H9 (cell line): ENCODE results near the gene TRIM27. TPM values are rescaled to one million over a fixed set of nuclear protein-coding genes. Genes with fewer than 3 reads are reported as not detected.

Experiments
- DNase-seq: peaks from one replicate; pipeline ENCODE4 v3.0.0-alpha.2; 2017
- H2AFZ ChIP-seq: one replicate; pipeline ENCODE4 v1.6.1; 2013; ENCODE audit warnings: mild to moderate bottlenecking, low read length, control low read depth, moderate library complexity
- H2AK5ac ChIP-seq: 2 replicates; pipeline ENCODE4 v1.6.1; 2013; ENCODE audit warnings: low read length, control low read depth, mixed read lengths; ENCODE audit not compliant: insufficient read length
- H2BK120ac ChIP-seq: one replicate; pipeline ENCODE4 v1.6.1; 2013; ENCODE audit warnings: low read depth, mild to moderate bottlenecking, low read length, control low read depth, inconsistent platforms; ENCODE audit not compliant: poor library complexity, severe bottlenecking
- H2BK12ac ChIP-seq: 2 replicates; pipeline ENCODE4 v1.6.1; 2013; ENCODE audit warnings: low read length, control low read depth, mixed read lengths, low read depth; ENCODE audit not compliant: insufficient read length
- H2BK15ac ChIP-seq: 2 replicates; pipeline ENCODE4 v1.6.1; 2013; ENCODE audit warnings: low read depth, low read length, control low read depth
- H2BK20ac ChIP-seq: one replicate; pipeline ENCODE4 v1.6.1; 2013; ENCODE audit warnings: low read depth, mild to moderate bottlenecking, low read length, control low read depth, inconsistent platforms; ENCODE audit not compliant: poor library complexity, severe bottlenecking
- H2BK5ac ChIP-seq: 2 replicates; pipeline ENCODE4 v1.6.1; 2013; ENCODE audit warnings: low read length, control low read depth, mixed read lengths; ENCODE audit not compliant: insufficient read length
- H3K14ac ChIP-seq: 2 replicates; pipeline ENCODE4 v1.6.1; 2013; ENCODE audit warnings: low read length, control low read depth; ENCODE audit not compliant: insufficient read depth
- H3K18ac ChIP-seq: 2 replicates; pipeline ENCODE4 v1.6.1; 2013; ENCODE audit warnings: low read depth, mild to moderate bottlenecking, mixed read lengths, low read length, control low read depth; ENCODE audit not compliant: insufficient read length
- H3K23ac ChIP-seq: 2 replicates; pipeline ENCODE4 v1.6.1; 2013; ENCODE audit warnings: low read length, control low read depth, mixed read lengths, low read depth; ENCODE audit not compliant: insufficient read length
- H3K23me2 ChIP-seq: 2 replicates; pipeline ENCODE4 v1.6.1; 2013; ENCODE audit warnings: low read depth, mild to moderate bottlenecking, mixed read lengths, low read length, control low read depth; ENCODE audit not compliant: insufficient read length, poor library complexity, severe bottlenecking
- H3K27ac ChIP-seq: 2 replicates; pipeline ENCODE4 v1.5.1; 2013; ENCODE audit warnings: low read length, control low read depth, mixed read lengths, low read depth; ENCODE audit not compliant: insufficient read length
- H3K27me3 ChIP-seq: 2 replicates; pipeline ENCODE4 v1.6.1; 2013; ENCODE audit warnings: low read length, control low read depth, inconsistent platforms; ENCODE audit not compliant: insufficient read depth
- H3K4ac ChIP-seq: 2 replicates; pipeline ENCODE4 v1.6.1; 2013; ENCODE audit warnings: low read depth, mild to moderate bottlenecking, control low read depth, inconsistent platforms, low read length, moderate library complexity
- H3K4me1 ChIP-seq: 2 replicates; pipeline ENCODE4 v1.6.1; 2013; ENCODE audit warnings: low read length, control low read depth, inconsistent platforms; ENCODE audit not compliant: insufficient read depth
- H3K4me2 ChIP-seq: 2 replicates; pipeline ENCODE4 v1.6.1; 2013; ENCODE audit warnings: low read length, control low read depth, mixed read lengths; ENCODE audit not compliant: insufficient read length, insufficient read depth
- H3K56ac ChIP-seq: 2 replicates; pipeline ENCODE4 v1.6.1; 2013; ENCODE audit warnings: low read depth, mild to moderate bottlenecking, mixed read lengths, low read length, control low read depth; ENCODE audit not compliant: insufficient read length
- H3K79me1 ChIP-seq: 2 replicates; pipeline ENCODE4 v1.6.1; 2013; ENCODE audit warnings: low read depth, mild to moderate bottlenecking, moderate library complexity, low read length, control low read depth, inconsistent platforms; ENCODE audit not compliant: insufficient read depth, poor library complexity, severe bottlenecking
- H3K79me2 ChIP-seq: 2 replicates; pipeline ENCODE4 v1.6.1; 2013; ENCODE audit warnings: low read length, control low read depth, inconsistent platforms; ENCODE audit not compliant: insufficient read depth
- H3K9ac ChIP-seq: 2 replicates; pipeline ENCODE4 v1.6.1; 2013; ENCODE audit warnings: low read length, control low read depth, mixed read lengths; ENCODE audit not compliant: insufficient read length; ENCODE audit errors: extremely low read depth
- H3K9me3 ChIP-seq: one replicate; pipeline ENCODE4 v1.6.1; 2013; ENCODE audit warnings: low read depth, low read length, inconsistent platforms; ENCODE audit not compliant: control insufficient read depth
- H3T11ph ChIP-seq: one replicate; pipeline ENCODE4 v1.6.1; 2013; ENCODE audit warnings: mild to moderate bottlenecking, low read length, control low read depth, inconsistent platforms
- H4K20me1 ChIP-seq: one replicate; pipeline ENCODE4 v1.6.1; 2013; ENCODE audit not compliant: control insufficient read depth, insufficient read length, insufficient read depth
- H4K5ac ChIP-seq: 2 replicates; pipeline ENCODE4 v1.6.1; 2013; ENCODE audit warnings: low read depth, mild to moderate bottlenecking, mixed read lengths, low read length, control low read depth; ENCODE audit not compliant: insufficient read length
- H4K8ac ChIP-seq: replicated peaks from 2 replicates; pipeline ENCODE4 v1.6.1; 2013; ENCODE audit warnings: low read length, control low read depth, mixed read lengths, low read depth; ENCODE audit not compliant: insufficient read length
- H4K91ac ChIP-seq: 2 replicates; pipeline ENCODE4 v1.6.1; 2013; ENCODE audit warnings: low read depth, mild to moderate bottlenecking, moderate library complexity, mixed read lengths, low read length, control low read depth; ENCODE audit not compliant: insufficient read length
- H3K27ac Mint-ChIP-seq, 3 experiments: 2 replicates in 2 of 3; 3 replicates in 1 of 3; pipeline ENCODE4 v1.8.0; 2020 to 2021; ENCODE audit warnings: mixed read lengths in 3 of 3, mild to moderate bottlenecking in 1 of 3, moderate library complexity in 1 of 3
- H3K27me3 Mint-ChIP-seq: 2 replicates; pipeline ENCODE4 v1.8.0; 2021; ENCODE audit warnings: low read depth, mild to moderate bottlenecking, moderate library complexity, mixed read lengths
- H3K36me3 Mint-ChIP-seq, 3 experiments: 2 replicates in 2 of 3; 3 replicates in 1 of 3; pipeline ENCODE4 v1.8.0; 2020 to 2021; ENCODE audit warnings: low read depth in 3 of 3, mixed read lengths in 3 of 3; ENCODE audit not compliant: insufficient read depth in 1 of 3
- H3K4me1 Mint-ChIP-seq, 2 experiments: 2 replicates each; pipeline ENCODE4 v1.8.0; 2020; ENCODE audit warnings: mixed read lengths in 2 of 2
- H3K4me3 Mint-ChIP-seq, 2 experiments: 2 replicates in 1 of 2; 3 replicates in 1 of 2; pipeline ENCODE4 v1.8.0; 2020 to 2021; ENCODE audit warnings: mild to moderate bottlenecking in 2 of 2, mixed read lengths in 2 of 2, moderate library complexity in 1 of 2
- H3K9me3 Mint-ChIP-seq, 2 experiments: 2 replicates in 1 of 2; 3 replicates in 1 of 2; pipeline ENCODE4 v1.8.0; 2020; ENCODE audit warnings: mild to moderate bottlenecking in 2 of 2, mixed read lengths in 2 of 2, moderate library complexity in 1 of 2
- WGBS: extraction: QIAGEN DNeasy Blood & Tissue Kit; methylation state at CpG from one replicate; pipeline ENCODE4 v1.1.7; 2013; ENCODE audit warnings: missing lambda C conversion rate, low lambda C conversion rate, mixed read lengths; ENCODE audit not compliant: insufficient read length; ENCODE audit errors: extremely low coverage; 5-methylcytosine and 5-hydroxymethylcytosine counted together
- total RNA-seq: library from RNA; stranded (reverse); gene quantifications from 2 replicates; pipeline ENCODE4 v1.2.1, GENCODE V29; 2021
- TF ChIP-seq, protein P1 (sequence below): fragments of 200-600 bp; sonication (generic); conservative IDR thresholded peaks from 3 replicates; pipeline ENCODE4 v1.8.0; 2021; ENCODE audit warnings: antibody characterized with exemption, mild to moderate bottlenecking

The TRIM27 gene
- total RNA-seq, 1 experiment from 2014 or later: 98.2 TPM

- Histone ChIP-seq H3K56ac (no peak overlapping the region), H2BK5ac (no peak overlapping the region), H4K5ac (no peak overlapping the region), H3K18ac (no peak overlapping the region), H3K27me3 (no peaks in the 10 kb centered on the region), H4K8ac (no peak overlapping the region), H3K27ac (no peak overlapping the region), H3K9ac (no peak overlapping the region), H3K23ac (no peak overlapping the region), H2AK5ac (no peak overlapping the region), H3K4me2 (no peak overlapping the region), H2BK15ac (no peak overlapping the region), H3K4me1 (no peaks in the 10 kb centered on the region; the same call in 1 of the 2 replicates), H2BK20ac (no peak overlapping the region), H4K91ac (no peak overlapping the region), H3K14ac (no peak overlapping the region), H2BK12ac (no peak overlapping the region), H4K20me1 (no peaks in the 10 kb centered on the region), H3K9me3 (no peaks in the 10 kb centered on the region), H3K23me2 (peaks cover under 1% of the 10 kb centered on the region), H3T11ph (no peak overlapping the region), H3K79me2 (no peaks in the 10 kb centered on the region), H3K79me1 (no peaks in the 10 kb centered on the region), H2BK120ac (no peak overlapping the region), H2AFZ (no peak overlapping the region), H3K4ac (no peak overlapping the region)
- peaks cover 12% of the 10 kb centered on the region for H3K27me3 Mint-ChIP-seq
- H3K9me3 Mint-ChIP-seq: peaks cover 8 to 11% of the 10 kb centered on the region in 2 experiments
- no peak overlapping the region for H3K4me3 Mint-ChIP-seq
- no peak overlapping the region for H3K27ac Mint-ChIP-seq
- WGBS: no CpG with 5 or more reads among the region's 3 CpGs
- H3K4me1 Mint-ChIP-seq: peaks cover 13 to 14% of the 10 kb centered on the region in 2 experiments
- no peaks in the 10 kb centered on the region; a peak in 1 of 7 replicates for H3K36me3 Mint-ChIP-seq
- no peak for DNase-seq
- TF ChIP-seq, protein P1, sequence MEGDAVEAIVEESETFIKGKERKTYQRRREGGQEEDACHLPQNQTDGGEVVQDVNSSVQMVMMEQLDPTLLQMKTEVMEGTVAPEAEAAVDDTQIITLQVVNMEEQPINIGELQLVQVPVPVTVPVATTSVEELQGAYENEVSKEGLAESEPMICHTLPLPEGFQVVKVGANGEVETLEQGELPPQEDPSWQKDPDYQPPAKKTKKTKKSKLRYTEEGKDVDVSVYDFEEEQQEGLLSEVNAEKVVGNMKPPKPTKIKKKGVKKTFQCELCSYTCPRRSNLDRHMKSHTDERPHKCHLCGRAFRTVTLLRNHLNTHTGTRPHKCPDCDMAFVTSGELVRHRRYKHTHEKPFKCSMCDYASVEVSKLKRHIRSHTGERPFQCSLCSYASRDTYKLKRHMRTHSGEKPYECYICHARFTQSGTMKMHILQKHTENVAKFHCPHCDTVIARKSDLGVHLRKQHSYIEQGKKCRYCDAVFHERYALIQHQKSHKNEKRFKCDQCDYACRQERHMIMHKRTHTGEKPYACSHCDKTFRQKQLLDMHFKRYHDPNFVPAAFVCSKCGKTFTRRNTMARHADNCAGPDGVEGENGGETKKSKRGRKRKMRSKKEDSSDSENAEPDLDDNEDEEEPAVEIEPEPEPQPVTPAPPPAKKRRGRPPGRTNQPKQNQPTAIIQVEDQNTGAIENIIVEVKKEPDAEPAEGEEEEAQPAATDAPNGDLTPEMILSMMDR: no peak
Observed at GRCh38 chr6:28858963-28859362, 64.8 kb downstream of the TRIM27 start.
